ENCODE data around the gene CACNG3.

GRCh38 chr16:24378999-24379398 is 122.9 kb downstream of the CACNG3 start:
- TF ChIP-seq, protein P1, sequence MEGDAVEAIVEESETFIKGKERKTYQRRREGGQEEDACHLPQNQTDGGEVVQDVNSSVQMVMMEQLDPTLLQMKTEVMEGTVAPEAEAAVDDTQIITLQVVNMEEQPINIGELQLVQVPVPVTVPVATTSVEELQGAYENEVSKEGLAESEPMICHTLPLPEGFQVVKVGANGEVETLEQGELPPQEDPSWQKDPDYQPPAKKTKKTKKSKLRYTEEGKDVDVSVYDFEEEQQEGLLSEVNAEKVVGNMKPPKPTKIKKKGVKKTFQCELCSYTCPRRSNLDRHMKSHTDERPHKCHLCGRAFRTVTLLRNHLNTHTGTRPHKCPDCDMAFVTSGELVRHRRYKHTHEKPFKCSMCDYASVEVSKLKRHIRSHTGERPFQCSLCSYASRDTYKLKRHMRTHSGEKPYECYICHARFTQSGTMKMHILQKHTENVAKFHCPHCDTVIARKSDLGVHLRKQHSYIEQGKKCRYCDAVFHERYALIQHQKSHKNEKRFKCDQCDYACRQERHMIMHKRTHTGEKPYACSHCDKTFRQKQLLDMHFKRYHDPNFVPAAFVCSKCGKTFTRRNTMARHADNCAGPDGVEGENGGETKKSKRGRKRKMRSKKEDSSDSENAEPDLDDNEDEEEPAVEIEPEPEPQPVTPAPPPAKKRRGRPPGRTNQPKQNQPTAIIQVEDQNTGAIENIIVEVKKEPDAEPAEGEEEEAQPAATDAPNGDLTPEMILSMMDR (IDR thresholded peaks at IDR 0.05; ENCODE audit: low read depth, low read length, poor library complexity, severe bottlenecking) = no peak
- no peak for TF ChIP-seq EZH2phosphoT487 (IDR thresholded peaks at IDR 0.05; ENCODE audit: borderline replicate concordance, low read length)

Measured in DOHH2 (cell line).